Measurements from ENCODE around the gene AKR7A2. TPM values are rescaled to one million over a fixed set of nuclear protein-coding genes. Genes with fewer than 3 reads are reported as not detected.

AKR7A2 gene
- total and polyA plus RNA-seq, 2 experiments from 2014 or later = 20.8 to 53.6 TPM

GRCh38 chr1:19313961-19314882, 2.3 kb upstream of the AKR7A2 start:
- Mint-ChIP-seq H3K27ac (no peak overlapping the region), H3K36me3 (ENCODE audit: low read depth) (peaks cover 14% of the 10 kb centered on the region), H3K4me3 (no peak overlapping the region), H3K4me1 (peaks cover 22% of the 10 kb centered on the region), H3K27me3 (ENCODE audit: insufficient read depth, low read depth, poor library complexity) (peaks cover 8% of the 10 kb centered on the region), H3K9me3 (no peaks in the 10 kb centered on the region)
- Histone ChIP-seq H3K27me3 (ENCODE audit: insufficient read depth) (peaks cover 10% of the 10 kb centered on the region), H3K27ac (ENCODE audit: low read depth) (no peak overlapping the region), H3K79me2 (replicated peaks; ENCODE audit: insufficient read depth) (no peaks in the 10 kb centered on the region; the same call in 1 of the 2 replicates), H3F3A (replicated peaks; ENCODE audit: low read depth) (no peaks in the 10 kb centered on the region), H4K20me1 (replicated peaks; ENCODE audit: insufficient read depth) (0 out of 2 replicates have a peak, but pooled peaks cover 3% of the 10 kb centered on the region), H2AFZ (no peak overlapping the region), H3K36me3 (ENCODE audit: insufficient read depth) (no peaks in the 10 kb centered on the region; the same call in 1 of the 2 replicates), H3K4me1 (ENCODE audit: insufficient read depth) (0 out of 2 replicates have a peak, but pooled peaks cover 8% of the 10 kb centered on the region), H3K4me2 (no peak overlapping the region), H3K9me2 (ENCODE audit: insufficient read depth) (no peaks in the 10 kb centered on the region), H3K4me3 (no peak overlapping the region)
- TF ChIP-seq EZH2 (IDR thresholded peaks at IDR 0.05; ENCODE audit: low read depth, unreplicated experiment) (no peak), EZH2phosphoT487 (IDR thresholded peaks at IDR 0.05; ENCODE audit: unreplicated experiment) (no peak), CREB1 (CRISPR knock-in tag; IDR thresholded peaks at IDR 0.05; ENCODE audit: low read depth) (no peak), ZNF331 (CRISPR knock-in tag; IDR thresholded peaks at IDR 0.05; ENCODE audit: low read depth) (no peak), STAT1 (IDR thresholded peaks at IDR 0.05; ENCODE audit: unreplicated experiment) (no peak), ETS1 (IDR thresholded peaks at IDR 0.05) (no peak), ZNF462 (CRISPR knock-in tag; IDR thresholded peaks at IDR 0.05) (no peak), REST (IDR thresholded peaks at IDR 0.05; ENCODE audit: unreplicated experiment) (no peak), CTCF (conservative IDR thresholded peaks at IDR 0.05; ENCODE audit: low read depth in 2 of 2) (no peak), JUNB (IDR thresholded peaks at IDR 0.05; ENCODE audit: unreplicated experiment) (no peak), ZNF114 (CRISPR knock-in tag; IDR thresholded peaks at IDR 0.05) (no peak), POLR2AphosphoS5 (IDR thresholded peaks at IDR 0.05; ENCODE audit: low read depth) (no peak), NANOG (IDR thresholded peaks at IDR 0.05; ENCODE audit: borderline replicate concordance) (no peak)
- DNase-seq (ENCODE audit: low spot score) = no peak
- ATAC-seq = no peak
